HepG2 (cell line): ENCODE data around the gene C1R. TPM values are rescaled to one million over a fixed set of nuclear protein-coding genes. Genes with fewer than 3 reads are reported as not detected.

ENCODE experiments used
- DNMT1 ChIP-seq: sonication (generic); formaldehyde crosslinking; IDR thresholded peaks from 2 replicates; pipeline ENCODE4 v1.5.1; 2020; ENCODE audit warnings: mild to moderate bottlenecking, missing genetic modification reagents
- ELF1 ChIP-seq: sonication (generic); formaldehyde crosslinking; IDR thresholded peaks from 2 replicates; pipeline ENCODE4 v1.4.0; 2020; ENCODE audit warnings: missing genetic modification reagents
- FOXO4 ChIP-seq: sonication (generic); formaldehyde crosslinking; conservative IDR thresholded peaks from 2 replicates; pipeline ENCODE4 v1.8.1; 2023; ENCODE audit warnings: missing genetic modification reagents
- GPN1 ChIP-seq: sonication (generic); formaldehyde crosslinking; IDR thresholded peaks from 2 replicates; pipeline ENCODE4 v1.5.1; 2020; ENCODE audit warnings: missing genetic modification reagents, borderline replicate concordance
- HMG20A ChIP-seq: IDR thresholded peaks from 2 replicates; pipeline ENCODE4 v1.6.1; 2016; ENCODE audit warnings: borderline replicate concordance
- LRRFIP1 ChIP-seq: sonication (generic); formaldehyde crosslinking; conservative IDR thresholded peaks from 2 replicates; pipeline ENCODE4 v1.4.0; 2020; ENCODE audit warnings: missing genetic modification reagents
- MNT ChIP-seq: fragments of 450-650 bp; IDR thresholded peaks from 2 replicates; pipeline ENCODE4 v1.6.1; 2016
- MYPOP ChIP-seq: sonication (generic); formaldehyde crosslinking; IDR thresholded peaks from 2 replicates; pipeline ENCODE4 v1.8.1; 2023; ENCODE audit warnings: mild to moderate bottlenecking, moderate library complexity, missing genetic modification reagents
- PAX8 ChIP-seq: sonication (generic); formaldehyde crosslinking; IDR thresholded peaks from 2 replicates; pipeline ENCODE4 v1.8.0; 2022; ENCODE audit warnings: mild to moderate bottlenecking, missing genetic modification reagents, borderline replicate concordance
- REPIN1 ChIP-seq: sonication (generic); formaldehyde crosslinking; IDR thresholded peaks from 2 replicates; pipeline ENCODE4 v1.8.0; 2022; ENCODE audit warnings: missing genetic modification reagents, low read depth, mild to moderate bottlenecking, borderline replicate concordance
- ZFP82 ChIP-seq: sonication (generic); formaldehyde crosslinking; IDR thresholded peaks from 2 replicates; pipeline ENCODE4 v1.5.1; 2020; ENCODE audit warnings: mild to moderate bottlenecking, missing genetic modification reagents, borderline replicate concordance
- ZKSCAN5 ChIP-seq: sonication (generic); formaldehyde crosslinking; IDR thresholded peaks from 2 replicates; pipeline ENCODE4 v1.5.1; 2020; ENCODE audit warnings: mild to moderate bottlenecking, missing genetic modification reagents
- ZMYM4 ChIP-seq: sonication (generic); formaldehyde crosslinking; IDR thresholded peaks from 2 replicates; pipeline ENCODE4 v1.8.1; 2023; ENCODE audit warnings: mild to moderate bottlenecking, missing genetic modification reagents
- ZNF180 ChIP-seq: sonication (generic); formaldehyde crosslinking; IDR thresholded peaks from 2 replicates; pipeline ENCODE4 v1.4.0; 2020; ENCODE audit warnings: low read depth, missing genetic modification reagents, borderline replicate concordance
- ZNF703 ChIP-seq: sonication (generic); formaldehyde crosslinking; IDR thresholded peaks from 2 replicates; pipeline ENCODE4 v1.5.1; 2020; ENCODE audit warnings: missing genetic modification reagents, mild to moderate bottlenecking, moderate library complexity, borderline replicate concordance
- polyA plus RNA-seq, 8 experiments: library from polyadenylated mRNA; depleted of rRNA in 3 of 8; stranded (reverse) in 7 of 8; unstranded in 1 of 8; fragments of >200 nt; fragmentation: Illumina TruSeq in 4 of 8; extraction: Trizol in 4 of 8; gene quantifications; 2 replicates each; pipeline versions ENCODE4 v1.2.1 to v1.2.3, GENCODE V29; 2011 to 2016; ENCODE audit warnings: low read depth in 4 of 8, missing spikeins in 1 of 8, mixed read lengths in 1 of 8; ENCODE audit not compliant: insufficient read depth in 1 of 8
- total RNA-seq, 5 experiments: library from RNA; depleted of rRNA; stranded (reverse); fragments of >200 nt; fragmentation: Illumina TruSeq; extraction: Trizol; gene quantifications; 2 replicates each; pipeline ENCODE4 v1.2.3, GENCODE V29; 2016; ENCODE audit warnings: low read depth in 1 of 5
- TF ChIP-seq, protein P1 (sequence below): IDR thresholded peaks from 2 replicates; pipeline ENCODE4 v1.6.1; 2016; ENCODE audit warnings: control low read depth
- TF ChIP-seq, protein P2 (sequence below): sonication (generic); formaldehyde crosslinking; IDR thresholded peaks from 2 replicates; pipeline ENCODE4 v1.4.0; 2020; ENCODE audit warnings: mild to moderate bottlenecking, missing genetic modification reagents
- TF ChIP-seq, protein P3 (sequence below): sonication (generic); formaldehyde crosslinking; IDR thresholded peaks from 2 replicates; pipeline ENCODE4 v1.8.0; 2022; ENCODE audit warnings: mild to moderate bottlenecking, missing genetic modification reagents, moderate library complexity

Gene C1R
- total and polyA plus RNA-seq, 2 of the 13 experiments (the other 11 are each of a cell fraction or from before 2014, with no cell fraction given): 3.5 to 6.5 TPM

DNA sequence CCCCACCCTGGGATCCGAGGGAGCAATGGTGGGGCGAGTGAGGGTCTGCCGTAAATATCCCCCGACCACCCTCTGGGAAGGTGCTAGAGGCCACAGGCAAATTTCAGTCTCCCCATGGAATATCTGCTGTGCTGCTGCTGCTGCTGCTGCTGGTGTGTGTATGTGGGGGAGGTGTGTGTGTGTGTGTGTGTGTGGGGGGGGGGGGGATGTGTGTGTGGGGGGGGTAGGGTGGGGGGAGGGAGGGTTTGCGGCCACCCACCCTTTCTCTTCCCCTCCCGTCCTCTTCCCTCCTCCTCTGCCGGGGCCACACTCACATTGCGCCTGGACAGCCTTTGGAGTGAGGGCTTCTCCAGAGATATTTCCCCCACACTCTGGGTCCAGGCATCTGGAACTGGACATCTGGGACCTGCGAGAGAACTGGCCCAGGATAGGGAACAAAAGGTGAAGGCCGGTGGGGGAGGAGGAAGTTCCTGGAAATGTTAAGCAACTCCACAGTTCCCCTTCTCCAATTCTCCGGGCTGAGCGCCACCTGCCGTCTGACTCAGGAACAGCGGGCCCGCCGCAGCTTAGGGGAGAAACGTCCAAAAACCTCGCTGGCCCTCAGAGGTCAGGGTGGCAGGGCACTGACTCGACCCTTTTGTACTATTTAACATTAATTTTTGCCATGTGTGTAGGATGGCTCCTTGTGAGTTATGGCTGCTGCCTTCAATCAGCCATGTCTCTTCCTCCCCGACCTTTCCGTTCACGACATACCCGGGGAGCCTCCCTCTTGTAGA lies 16.7 kb upstream of the C1R start, which contains the start of gene C1RL (continued):
- TF ChIP-seq HMG20A (CRISPR knock-in tag) (no peak), ZMYM4 (CRISPR knock-in tag) (peak; percentile 4; the same call in 1 of the 2 replicates), ZFP82 (CRISPR knock-in tag) (no peak), LRRFIP1 (CRISPR knock-in tag) (no peak), MYPOP (CRISPR knock-in tag) (0 out of 2 replicates have a peak, but pooled peaks have one; percentile 37), REPIN1 (CRISPR knock-in tag) (peak; percentile 75; the same call in 1 of the 2 replicates), ZNF703 (no peak; the same call in 1 of the 2 replicates), GPN1 (CRISPR knock-in tag) (no peak), ZKSCAN5 (CRISPR knock-in tag) (no peak), FOXO4 (no peak), ELF1 (CRISPR knock-in tag) (peak; percentile 68), DNMT1 (CRISPR knock-in tag) (no peak), ZNF180 (CRISPR knock-in tag) (no peak), MNT (no peak), PAX8 (CRISPR knock-in tag) (no peak)
- TF ChIP-seq, protein P1, sequence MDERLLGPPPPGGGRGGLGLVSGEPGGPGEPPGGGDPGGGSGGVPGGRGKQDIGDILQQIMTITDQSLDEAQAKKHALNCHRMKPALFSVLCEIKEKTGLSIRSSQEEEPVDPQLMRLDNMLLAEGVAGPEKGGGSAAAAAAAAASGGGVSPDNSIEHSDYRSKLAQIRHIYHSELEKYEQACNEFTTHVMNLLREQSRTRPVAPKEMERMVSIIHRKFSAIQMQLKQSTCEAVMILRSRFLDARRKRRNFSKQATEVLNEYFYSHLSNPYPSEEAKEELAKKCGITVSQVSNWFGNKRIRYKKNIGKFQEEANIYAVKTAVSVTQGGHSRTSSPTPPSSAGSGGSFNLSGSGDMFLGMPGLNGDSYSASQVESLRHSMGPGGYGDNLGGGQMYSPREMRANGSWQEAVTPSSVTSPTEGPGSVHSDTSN (CRISPR knock-in tag): no peak
- TF ChIP-seq, protein P2, sequence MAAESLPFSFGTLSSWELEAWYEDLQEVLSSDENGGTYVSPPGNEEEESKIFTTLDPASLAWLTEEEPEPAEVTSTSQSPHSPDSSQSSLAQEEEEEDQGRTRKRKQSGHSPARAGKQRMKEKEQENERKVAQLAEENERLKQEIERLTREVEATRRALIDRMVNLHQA (CRISPR knock-in tag): no peak
- TF ChIP-seq, protein P3, sequence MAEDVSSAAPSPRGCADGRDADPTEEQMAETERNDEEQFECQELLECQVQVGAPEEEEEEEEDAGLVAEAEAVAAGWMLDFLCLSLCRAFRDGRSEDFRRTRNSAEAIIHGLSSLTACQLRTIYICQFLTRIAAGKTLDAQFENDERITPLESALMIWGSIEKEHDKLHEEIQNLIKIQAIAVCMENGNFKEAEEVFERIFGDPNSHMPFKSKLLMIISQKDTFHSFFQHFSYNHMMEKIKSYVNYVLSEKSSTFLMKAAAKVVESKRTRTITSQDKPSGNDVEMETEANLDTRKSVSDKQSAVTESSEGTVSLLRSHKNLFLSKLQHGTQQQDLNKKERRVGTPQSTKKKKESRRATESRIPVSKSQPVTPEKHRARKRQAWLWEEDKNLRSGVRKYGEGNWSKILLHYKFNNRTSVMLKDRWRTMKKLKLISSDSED (CRISPR knock-in tag): no peak
